ENCODE data around the gene TRMT61A.
A peak's percentile ranks its signal among the peaks of the same experiment; 100 is the strongest.

TRMT61A gene

GRCh38 chr14:103569408-103569807 lies 40.4 kb downstream of the TRMT61A start:
- Histone ChIP-seq H3K36me3 (ENCODE audit: insufficient read depth, low read length) (peaks cover 15% of the 10 kb centered on the region), H3K9ac (ENCODE audit: low read length) (no peak overlapping the region), H3K27me3 (ENCODE audit: control insufficient read depth in 1 of 2, insufficient read depth in 2 of 2, low read length in 2 of 2) (no peaks in the 10 kb centered on the region), H3K4me3 (ENCODE audit: low read depth in 1 of 2, low read length in 2 of 2) (no peak overlapping the region), H3K9me3 (ENCODE audit: low read length) (no peaks in the 10 kb centered on the region), H3K27ac (ENCODE audit: low read depth, low read length) (no peak overlapping the region), H3K4me1 (ENCODE audit: insufficient read depth, low read length) (peaks cover 3% of the 10 kb centered on the region)

- Histone ChIP-seq H3K4me1 (ENCODE audit: insufficient read depth, low read length) (peaks cover 23% of the 10 kb centered on the region), H3K9me3 (ENCODE audit: low read length) (no peaks in the 10 kb centered on the region), H3K4me3 (ENCODE audit: low read depth in 1 of 2, low read length in 2 of 2) (no peak overlapping the region), H3K9ac (ENCODE audit: low read length) (no peak overlapping the region), H3K27ac (ENCODE audit: low read depth, low read length) (no peak overlapping the region), H3K36me3 (ENCODE audit: insufficient read depth, low read length) (peaks cover 22% of the 10 kb centered on the region), H3K27me3 (ENCODE audit: control insufficient read depth in 1 of 2, insufficient read depth in 2 of 2, low read length in 2 of 2) (no peaks in the 10 kb centered on the region)
Observed at GRCh38 chr14:103574104-103574503, 45.1 kb downstream of the TRMT61A start.

DNA sequence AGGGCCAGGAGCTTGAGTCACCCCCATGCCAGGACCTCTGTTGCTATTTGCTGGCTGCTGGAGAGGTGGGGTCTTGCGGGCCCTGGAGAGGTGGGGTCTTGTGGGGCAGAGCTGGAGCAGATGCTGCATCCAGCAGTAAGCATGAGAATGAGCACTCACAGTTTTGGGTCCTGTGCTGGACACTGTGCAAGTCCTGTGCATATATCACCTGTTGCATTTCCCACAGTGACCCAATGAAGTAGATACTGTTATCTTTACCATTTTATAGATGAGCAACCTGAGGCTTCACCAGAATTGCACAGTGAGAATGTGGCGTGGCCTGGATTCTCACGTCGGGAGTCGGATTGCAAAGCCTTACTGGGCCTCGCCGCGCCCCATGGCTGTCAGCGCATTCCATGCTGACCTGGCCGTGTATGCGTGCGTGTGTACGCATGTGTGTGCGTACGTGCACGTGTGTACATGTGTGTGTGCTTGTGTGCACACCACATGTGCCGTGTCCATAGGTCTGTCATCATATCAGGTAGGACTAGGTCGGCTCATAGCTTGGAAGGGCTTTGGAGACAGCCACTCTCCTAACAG lies 45.8 kb downstream of the TRMT61A start:
- peaks cover 22% of the 10 kb centered on the region for H3K36me3 ChIP-seq (ENCODE audit: insufficient read depth, low read length)
- H3K27ac ChIP-seq (ENCODE audit: low read depth, low read length): no peak overlapping the region
- H3K4me3 ChIP-seq (ENCODE audit: low read depth in 1 of 2, low read length in 2 of 2): no peak overlapping the region
- no peak overlapping the region for H3K9ac ChIP-seq (ENCODE audit: low read length)
- H3K4me1 ChIP-seq (ENCODE audit: insufficient read depth, low read length): peaks cover 23% of the 10 kb centered on the region
- H3K27me3 ChIP-seq (ENCODE audit: control insufficient read depth in 1 of 2, insufficient read depth in 2 of 2, low read length in 2 of 2): no peaks in the 10 kb centered on the region
- H3K9me3 ChIP-seq (ENCODE audit: low read length): no peaks in the 10 kb centered on the region

GRCh38 chr14:103576371-103577024 lies 47.5 kb downstream of the TRMT61A start:
- H3K4me3 ChIP-seq (ENCODE audit: low read depth in 1 of 2, low read length in 2 of 2): no peak overlapping the region
- peak overlapping the region; percentile 11 for H3K9ac ChIP-seq (ENCODE audit: low read length)
- H3K27ac ChIP-seq (ENCODE audit: low read depth, low read length): peak overlapping the region; percentile 71
- H3K9me3 ChIP-seq (ENCODE audit: low read length): no peaks in the 10 kb centered on the region
- H3K27me3 ChIP-seq (ENCODE audit: control insufficient read depth in 1 of 2, insufficient read depth in 2 of 2, low read length in 2 of 2): no peaks in the 10 kb centered on the region
- H3K36me3 ChIP-seq (ENCODE audit: insufficient read depth, low read length): peaks cover 22% of the 10 kb centered on the region
- H3K4me1 ChIP-seq (ENCODE audit: insufficient read depth, low read length): peaks cover 20% of the 10 kb centered on the region

- H3K9ac ChIP-seq (ENCODE audit: low read length): no peak overlapping the region
- H3K4me1 ChIP-seq (ENCODE audit: insufficient read depth, low read length): peaks cover 20% of the 10 kb centered on the region
- peaks cover 15% of the 10 kb centered on the region for H3K36me3 ChIP-seq (ENCODE audit: insufficient read depth, low read length)
- H3K27ac ChIP-seq (ENCODE audit: low read depth, low read length): no peak overlapping the region
- no peaks in the 10 kb centered on the region for H3K9me3 ChIP-seq (ENCODE audit: low read length)
- no peak overlapping the region for H3K4me3 ChIP-seq (ENCODE audit: low read depth in 1 of 2, low read length in 2 of 2)
- no peaks in the 10 kb centered on the region for H3K27me3 ChIP-seq (ENCODE audit: control insufficient read depth in 1 of 2, insufficient read depth in 2 of 2, low read length in 2 of 2)
Observed at GRCh38 chr14:103578401-103579075, 49.5 kb downstream of the TRMT61A start.

DNA sequence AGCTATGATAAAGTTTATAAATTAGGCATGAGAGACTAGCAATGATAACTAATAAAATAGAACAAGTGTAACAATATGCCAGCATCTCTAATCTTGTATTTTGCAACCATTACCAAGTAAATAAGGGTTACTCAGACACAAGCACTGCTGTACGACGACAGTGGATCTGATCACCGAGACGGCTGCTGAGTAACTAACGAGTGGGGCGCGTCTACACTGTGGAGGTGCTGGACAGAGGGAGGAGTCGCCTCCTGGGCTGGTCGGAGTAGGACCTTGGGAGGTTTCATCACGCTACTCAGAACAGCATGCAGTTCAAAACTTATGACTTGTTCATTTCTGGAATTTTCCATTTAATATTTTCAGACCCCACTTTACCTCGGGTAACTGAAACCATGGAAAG lies 52.2 kb downstream of the TRMT61A start:
- H3K27me3 ChIP-seq (ENCODE audit: control insufficient read depth in 1 of 2, insufficient read depth in 2 of 2, low read length in 2 of 2): no peaks in the 10 kb centered on the region
- H3K4me1 ChIP-seq (ENCODE audit: insufficient read depth, low read length): peaks cover 12% of the 10 kb centered on the region
- H3K27ac ChIP-seq (ENCODE audit: low read depth, low read length): no peak overlapping the region
- H3K36me3 ChIP-seq (ENCODE audit: insufficient read depth, low read length): peaks cover 7% of the 10 kb centered on the region
- H3K4me3 ChIP-seq (ENCODE audit: low read depth in 1 of 2, low read length in 2 of 2): no peak overlapping the region
- H3K9ac ChIP-seq (ENCODE audit: low read length): no peak overlapping the region
- no peaks in the 10 kb centered on the region for H3K9me3 ChIP-seq (ENCODE audit: low read length)

DNA sequence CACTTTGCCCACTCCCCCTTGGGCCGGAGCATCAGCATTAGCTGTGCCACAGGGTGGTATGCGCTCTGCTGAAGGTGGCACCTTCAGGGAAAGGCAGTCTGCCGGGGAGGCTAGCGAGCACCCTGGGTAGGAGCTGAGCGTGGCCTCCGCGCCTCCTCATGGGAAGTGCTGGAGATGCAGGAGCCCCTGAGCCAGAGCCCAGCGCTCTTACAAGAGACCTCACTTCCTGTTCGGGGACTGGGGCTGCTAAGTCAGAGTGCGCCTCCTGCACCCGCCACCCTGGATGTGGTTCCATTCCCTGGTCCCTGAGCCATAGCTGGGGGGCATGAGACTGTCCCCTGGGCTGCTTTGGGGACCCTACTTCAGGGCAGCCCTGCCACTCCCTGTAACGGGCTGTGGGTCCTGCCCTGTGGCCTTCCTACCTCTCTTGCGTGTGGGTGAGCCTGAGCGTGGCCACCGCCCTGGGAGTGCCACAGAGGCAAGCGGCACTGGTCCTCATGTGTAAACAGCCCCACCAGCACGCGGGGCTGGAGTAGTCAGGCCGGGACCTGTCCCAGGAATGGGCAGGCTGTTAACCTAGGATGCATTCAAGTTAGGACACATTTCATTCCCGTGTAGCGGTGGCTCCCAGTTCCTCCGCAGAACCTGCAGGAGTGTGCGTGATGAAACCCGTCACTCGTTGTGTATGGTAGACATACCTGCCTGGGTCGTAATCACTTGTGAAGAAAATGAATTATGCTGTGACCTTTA lies 53.1 kb downstream of the TRMT61A start:
- Histone ChIP-seq H3K27ac (ENCODE audit: low read depth, low read length) (no peak overlapping the region), H3K9me3 (ENCODE audit: low read length) (no peaks in the 10 kb centered on the region)

GRCh38 chr14:103584326-103584915 lies 55.4 kb downstream of the TRMT61A start:
- H3K9me3 ChIP-seq (ENCODE audit: low read length): no peaks in the 10 kb centered on the region
- no peak overlapping the region for H3K4me3 ChIP-seq (ENCODE audit: low read depth in 1 of 2, low read length in 2 of 2)
- no peak overlapping the region for H3K9ac ChIP-seq (ENCODE audit: low read length)
- peaks cover 10% of the 10 kb centered on the region for H3K36me3 ChIP-seq (ENCODE audit: insufficient read depth, low read length)
- no peaks in the 10 kb centered on the region for H3K27me3 ChIP-seq (ENCODE audit: control insufficient read depth in 1 of 2, insufficient read depth in 2 of 2, low read length in 2 of 2)
- H3K27ac ChIP-seq (ENCODE audit: low read depth, low read length): no peak overlapping the region
- no peaks in the 10 kb centered on the region for H3K4me1 ChIP-seq (ENCODE audit: insufficient read depth, low read length)

More for the DNA sequence above, 53.1 kb downstream of the TRMT61A start:
- Histone ChIP-seq H3K4me1 (ENCODE audit: insufficient read depth, low read length) (peaks cover 3% of the 10 kb centered on the region), H3K36me3 (ENCODE audit: insufficient read depth, low read length) (peaks cover 7% of the 10 kb centered on the region), H3K4me3 (ENCODE audit: low read depth in 1 of 2, low read length in 2 of 2) (no peak overlapping the region), H3K27me3 (ENCODE audit: control insufficient read depth in 1 of 2, insufficient read depth in 2 of 2, low read length in 2 of 2) (no peaks in the 10 kb centered on the region), H3K9ac (ENCODE audit: low read length) (no peak overlapping the region)

Measured in muscle layer of colon (tissue), 2 donors.